Upper lobe of left lung (tissue), 6 donors: ENCODE measurements around the gene CEP63. TPM values are rescaled to one million over a fixed set of nuclear protein-coding genes. Genes with fewer than 3 reads are reported as not detected.
A peak's percentile ranks its signal among the peaks of the same experiment; 100 is the strongest.

Experiments used
- ATAC-seq, 2 donors: fragments of 200-7000 bp; cut with Tn5 transposase; one replicate each; pipeline ENCODE4 v1.9.1; 2022; ENCODE audit warnings: mild to moderate bottlenecking in 2 of 2, moderate library complexity in 2 of 2; ENCODE audit not compliant: low FRiP score in 2 of 2
- DNase-seq, 2 donors: peaks; one replicate each; pipeline ENCODE4 v3.0.0-alpha.2; 2019 to 2020
- H3K27ac ChIP-seq, 4 donors: fragments of 200-600 bp; sonication (generic); one replicate each; pipeline ENCODE4 v1.5.1; 2016 to 2019
- H3K27me3 ChIP-seq, 4 donors: fragments of 200-600 bp; sonication (generic); one replicate each; pipeline ENCODE4 v1.5.1; 2017 to 2019
- H3K36me3 ChIP-seq, 4 donors: fragments of 200-600 bp; sonication (generic); one replicate each; pipeline ENCODE4 v1.5.1; 2016 to 2019
- H3K4me1 ChIP-seq, 4 donors: fragments of 200-600 bp; sonication (generic); one replicate each; pipeline ENCODE4 v1.5.1; 2018 to 2019
- H3K4me3 ChIP-seq, 4 donors: fragments of 200-600 bp; sonication (generic); one replicate each; pipeline ENCODE4 v1.5.1; 2017 to 2019; ENCODE audit warnings: mild to moderate bottlenecking in 2 of 4, moderate library complexity in 1 of 4
- H3K9me3 ChIP-seq, 4 donors: fragments of 200-600 bp; sonication (generic); one replicate each; pipeline ENCODE4 v1.5.1; 2018 to 2019
- EP300 ChIP-seq, 4 donors: sonication (generic); formaldehyde crosslinking; IDR thresholded peaks; one replicate each; pipeline ENCODE4 v1.5.1; 2017; ENCODE audit warnings: antibody characterized with exemption in 4 of 4, control low read depth in 2 of 4
- POLR2A ChIP-seq, 4 donors: fragments of 450-650 bp; IDR thresholded peaks; one replicate each; pipeline ENCODE4 v1.5.1; 2016 to 2017; ENCODE audit warnings: antibody characterized with exemption in 4 of 4, mild to moderate bottlenecking in 2 of 4
- POLR2AphosphoS5 ChIP-seq, 2 donors: sonication (generic); formaldehyde crosslinking; IDR thresholded peaks; one replicate each; pipeline ENCODE4 v1.5.1; 2017; ENCODE audit warnings: antibody characterized with exemption in 2 of 2
- WGBS, 2 donors: methylation state at CpG; one replicate each; pipeline ENCODE4 v1.1.5; 2017 to 2018; 5-methylcytosine and 5-hydroxymethylcytosine counted together
- total RNA-seq, 6 donors: library from RNA; depleted of rRNA in 4 of 6; stranded (reverse); fragments of >200 nt in 4 of 6; gene quantifications; one replicate each; pipeline versions ENCODE4 v1.1.0 to v1.2.1, GENCODE V29; 2016 to 2021
- TF ChIP-seq, protein P1 (sequence below), 6 experiments: fragments of 450-650 bp in 4 of 6; fragments of 200-600 bp in 2 of 6; sonication (generic) in 2 of 6; IDR thresholded peaks; one replicate each; pipeline ENCODE4 v1.5.1; 2016 to 2019; ENCODE audit warnings: antibody characterized with exemption in 6 of 6
- donor health status: DM: no; HTN: no; CAD: no; lungs with moderate emphysema.
- donor health status: DM: no; HTN: yes; CAD: no; lungs with severe emphysema.

Gene CEP63
- total RNA-seq, 6 donors from 2014 or later = 13.8 to 44.0 (median 20.6) TPM

DNA sequence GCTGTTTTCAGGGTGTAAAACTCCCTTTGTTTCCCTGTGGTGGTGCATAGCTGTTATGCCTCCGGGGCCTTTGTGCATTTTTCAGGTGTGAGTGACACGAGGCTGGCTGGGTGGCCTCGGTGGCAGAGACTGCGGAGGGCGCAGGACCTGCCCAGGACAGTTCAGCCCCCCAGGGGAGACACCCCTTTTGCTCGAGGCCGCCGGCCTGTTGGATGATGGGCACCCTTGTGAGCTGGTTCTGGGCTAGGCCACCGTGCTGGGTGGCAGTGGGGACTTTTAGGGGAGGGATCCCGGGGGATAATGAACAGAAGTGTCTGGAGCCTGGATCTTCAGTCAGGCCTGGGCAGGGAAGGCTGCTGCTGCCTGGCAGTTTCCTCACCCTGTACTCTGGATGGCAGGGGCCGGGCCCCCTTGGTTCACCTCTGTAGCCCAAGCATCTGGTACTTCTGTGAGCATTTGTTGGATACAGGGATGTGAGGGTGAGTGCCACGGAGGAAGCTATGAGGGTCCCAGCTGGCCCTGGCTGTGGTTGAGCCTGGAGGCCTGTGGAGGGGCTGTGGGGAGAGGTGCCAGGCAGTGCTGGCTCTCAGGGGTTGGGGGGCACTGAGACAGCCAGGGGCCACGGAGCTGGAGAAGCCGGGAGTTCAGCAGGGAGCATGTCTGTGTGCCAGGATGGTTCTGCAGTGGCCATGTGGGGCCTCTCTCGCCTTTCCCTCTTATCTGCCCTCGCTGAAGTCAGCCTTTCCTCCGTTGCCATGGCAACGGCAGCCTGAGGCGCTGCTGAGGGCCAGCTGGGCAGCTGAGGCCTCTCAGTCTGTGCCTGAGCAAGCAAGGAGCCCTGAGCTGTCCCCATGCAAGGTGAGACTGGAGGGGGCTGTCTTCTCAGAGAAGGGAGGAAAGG is 115.9 kb downstream of the CEP63 start:
- TF ChIP-seq, protein P1, sequence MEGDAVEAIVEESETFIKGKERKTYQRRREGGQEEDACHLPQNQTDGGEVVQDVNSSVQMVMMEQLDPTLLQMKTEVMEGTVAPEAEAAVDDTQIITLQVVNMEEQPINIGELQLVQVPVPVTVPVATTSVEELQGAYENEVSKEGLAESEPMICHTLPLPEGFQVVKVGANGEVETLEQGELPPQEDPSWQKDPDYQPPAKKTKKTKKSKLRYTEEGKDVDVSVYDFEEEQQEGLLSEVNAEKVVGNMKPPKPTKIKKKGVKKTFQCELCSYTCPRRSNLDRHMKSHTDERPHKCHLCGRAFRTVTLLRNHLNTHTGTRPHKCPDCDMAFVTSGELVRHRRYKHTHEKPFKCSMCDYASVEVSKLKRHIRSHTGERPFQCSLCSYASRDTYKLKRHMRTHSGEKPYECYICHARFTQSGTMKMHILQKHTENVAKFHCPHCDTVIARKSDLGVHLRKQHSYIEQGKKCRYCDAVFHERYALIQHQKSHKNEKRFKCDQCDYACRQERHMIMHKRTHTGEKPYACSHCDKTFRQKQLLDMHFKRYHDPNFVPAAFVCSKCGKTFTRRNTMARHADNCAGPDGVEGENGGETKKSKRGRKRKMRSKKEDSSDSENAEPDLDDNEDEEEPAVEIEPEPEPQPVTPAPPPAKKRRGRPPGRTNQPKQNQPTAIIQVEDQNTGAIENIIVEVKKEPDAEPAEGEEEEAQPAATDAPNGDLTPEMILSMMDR (IDR thresholded peaks at IDR 0.05) = no peak
- TF ChIP-seq POLR2AphosphoS5 (IDR thresholded peaks at IDR 0.05) = no peak
- no peak for TF ChIP-seq EP300 (IDR thresholded peaks at IDR 0.05)
- no peak for TF ChIP-seq POLR2A (IDR thresholded peaks at IDR 0.05)
- 65 to 78% methylated on average over 8 to 19 of the region's 19 CpGs for WGBS, 2 donors
- no peak overlapping the region for H3K27ac ChIP-seq
- no peaks in the 10 kb centered on the region for H3K9me3 ChIP-seq
- DNase-seq (peak in 1 of 2 donors; percentile 60), ATAC-seq (peak in 1 of 2 donors; percentile 10)
- H3K27me3 ChIP-seq = no peaks in the 10 kb centered on the region
- H3K4me1 ChIP-seq = peaks cover 0 to 8% (median 0%) of the 10 kb centered on the region in 4 donors
- H3K36me3 ChIP-seq = no peaks in the 10 kb centered on the region
- no peak overlapping the region for H3K4me3 ChIP-seq

GRCh38 chr3:134602440-134602814 is 116.6 kb downstream of the CEP63 start:
- no peak overlapping the region for H3K4me3 ChIP-seq
- peaks cover 0 to 11% (median 0%) of the 10 kb centered on the region in 4 donors for H3K4me1 ChIP-seq
- H3K9me3 ChIP-seq = no peaks in the 10 kb centered on the region
- ATAC-seq (peak in 1 of 2 donors; percentile 2), DNase-seq (peak in 1 of 2 donors; percentile 51)
- H3K36me3 ChIP-seq = no peaks in the 10 kb centered on the region
- 77 to 87% methylated on average over 6 of the region's 6 CpGs for WGBS, 2 donors
- H3K27me3 ChIP-seq = no peaks in the 10 kb centered on the region
- H3K27ac ChIP-seq = no peak overlapping the region
- TF ChIP-seq POLR2AphosphoS5 (IDR thresholded peaks at IDR 0.05) = no peak
- TF ChIP-seq, protein P1 (IDR thresholded peaks at IDR 0.05) = no peak
- TF ChIP-seq POLR2A (IDR thresholded peaks at IDR 0.05) = no peak
- TF ChIP-seq EP300 (IDR thresholded peaks at IDR 0.05) = no peak

DNA sequence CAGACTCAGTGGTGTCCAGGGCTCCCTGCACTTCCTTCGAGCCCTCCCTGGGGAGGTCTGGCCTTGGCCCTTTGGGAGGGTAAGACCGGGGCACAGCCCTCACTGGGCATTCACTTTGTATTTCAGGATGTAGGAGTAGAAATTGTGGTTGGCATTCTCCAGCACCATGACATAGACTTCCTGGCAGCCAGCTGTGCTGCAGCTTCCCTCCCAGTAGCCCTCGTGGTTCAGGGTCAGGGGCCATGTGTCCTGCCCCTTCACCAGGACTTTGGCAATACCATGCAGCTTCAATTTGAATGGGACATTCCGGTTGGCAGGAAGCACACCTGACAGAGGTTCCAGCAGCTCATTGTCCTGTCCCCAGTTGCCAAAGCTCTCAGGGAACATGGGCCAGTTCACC is 117.6 kb downstream of the CEP63 start:
- Histone ChIP-seq H3K9me3 (no peaks in the 10 kb centered on the region), H3K4me3 (no peak overlapping the region), H3K36me3 (no peaks in the 10 kb centered on the region), H3K27me3 (no peaks in the 10 kb centered on the region), H3K4me1 (peaks cover 0 to 14% (median 0%) of the 10 kb centered on the region in 4 donors), H3K27ac (no peak overlapping the region)
- DNase-seq (no peak), ATAC-seq (no peak)
- TF ChIP-seq EP300 (IDR thresholded peaks at IDR 0.05) (no peak), POLR2A (IDR thresholded peaks at IDR 0.05) (no peak), POLR2AphosphoS5 (IDR thresholded peaks at IDR 0.05) (no peak)
- TF ChIP-seq, protein P1 (IDR thresholded peaks at IDR 0.05) = no peak
- WGBS, 2 donors = 44 to 48% methylated on average over 3 to 4 of the region's 4 CpGs

DNA sequence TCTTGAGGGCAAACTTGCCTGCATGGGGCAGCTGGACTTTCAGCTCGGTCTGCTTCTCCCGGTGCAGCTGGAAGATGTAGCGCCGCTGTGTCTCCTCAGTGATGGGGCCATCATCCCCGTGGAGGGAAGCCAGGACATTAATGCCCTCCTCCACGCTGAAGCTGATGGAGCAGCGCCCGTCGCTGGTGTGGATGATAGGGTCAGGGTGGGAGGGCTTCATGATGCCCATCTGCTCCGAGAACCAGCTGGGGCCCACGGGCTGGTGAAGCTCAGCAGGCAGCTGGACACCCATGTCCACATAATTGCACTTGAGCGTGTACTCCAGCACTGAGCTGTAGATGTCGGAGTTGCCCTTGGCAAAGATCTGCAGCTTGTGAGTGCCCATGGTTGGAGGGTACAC is 118.1 kb downstream of the CEP63 start:
- peaks cover 0 to 14% (median 0%) of the 10 kb centered on the region in 4 donors for H3K4me1 ChIP-seq
- 94 to 100% methylated on average over 5 to 13 of the region's 13 CpGs for WGBS, 2 donors
- no peak overlapping the region for H3K27ac ChIP-seq
- ATAC-seq = no peak
- TF ChIP-seq EP300 (IDR thresholded peaks at IDR 0.05) (no peak), POLR2AphosphoS5 (IDR thresholded peaks at IDR 0.05) (no peak), POLR2A (IDR thresholded peaks at IDR 0.05) (no peak)
- TF ChIP-seq, protein P1 (IDR thresholded peaks at IDR 0.05) = no peak
- DNase-seq = no peak
- H3K36me3 ChIP-seq = no peaks in the 10 kb centered on the region
- H3K4me3 ChIP-seq = no peak overlapping the region
- no peaks in the 10 kb centered on the region for H3K9me3 ChIP-seq
- H3K27me3 ChIP-seq = no peaks in the 10 kb centered on the region
